Bronchial epithelial cell (primary cell): ENCODE results near the gene TENM4. TPM values are rescaled to one million over a fixed set of nuclear protein-coding genes. Genes with fewer than 3 reads are reported as not detected.

Experiments
- DNase-seq: peaks from one replicate; pipeline ENCODE4 v3.0.0-alpha.2; 2010; ENCODE audit warnings: low read depth
- FAIRE-seq: peaks from 2 replicates; lab custom pipeline; 2011; peaks lifted over from hg19 to GRCh38; lab: Jason Lieb, UNC
- H3K27me3 ChIP-seq: 2 replicates; pipeline ENCODE4 v1.5.1; 2011; ENCODE audit warnings: low read length; ENCODE audit not compliant: control insufficient read depth, insufficient read depth
- H3K36me3 ChIP-seq: 2 replicates; pipeline ENCODE4 v1.5.1; 2011; ENCODE audit warnings: low read length; ENCODE audit not compliant: control insufficient read depth, insufficient read depth
- H3K4me3 ChIP-seq: 2 replicates; pipeline ENCODE4 v1.5.1; 2011; ENCODE audit warnings: mild to moderate bottlenecking, low read depth, low read length, control low read depth
- CTCF ChIP-seq: IDR thresholded peaks from 2 replicates; pipeline ENCODE4 v1.5.1; 2011; ENCODE audit warnings: mild to moderate bottlenecking, moderate library complexity, low read length, control low read depth, inconsistent platforms; ENCODE audit not compliant: insufficient read depth, severe bottlenecking
- total RNA-seq: library from RNA; depleted of rRNA; stranded (reverse); fragments of >200 nt; gene quantifications from 2 replicates; pipeline ENCODE4 v1.2.1, GENCODE V29; 2014

TENM4 gene
- total RNA-seq, 1 donor from 2014 or later: 6.1 TPM

DNA sequence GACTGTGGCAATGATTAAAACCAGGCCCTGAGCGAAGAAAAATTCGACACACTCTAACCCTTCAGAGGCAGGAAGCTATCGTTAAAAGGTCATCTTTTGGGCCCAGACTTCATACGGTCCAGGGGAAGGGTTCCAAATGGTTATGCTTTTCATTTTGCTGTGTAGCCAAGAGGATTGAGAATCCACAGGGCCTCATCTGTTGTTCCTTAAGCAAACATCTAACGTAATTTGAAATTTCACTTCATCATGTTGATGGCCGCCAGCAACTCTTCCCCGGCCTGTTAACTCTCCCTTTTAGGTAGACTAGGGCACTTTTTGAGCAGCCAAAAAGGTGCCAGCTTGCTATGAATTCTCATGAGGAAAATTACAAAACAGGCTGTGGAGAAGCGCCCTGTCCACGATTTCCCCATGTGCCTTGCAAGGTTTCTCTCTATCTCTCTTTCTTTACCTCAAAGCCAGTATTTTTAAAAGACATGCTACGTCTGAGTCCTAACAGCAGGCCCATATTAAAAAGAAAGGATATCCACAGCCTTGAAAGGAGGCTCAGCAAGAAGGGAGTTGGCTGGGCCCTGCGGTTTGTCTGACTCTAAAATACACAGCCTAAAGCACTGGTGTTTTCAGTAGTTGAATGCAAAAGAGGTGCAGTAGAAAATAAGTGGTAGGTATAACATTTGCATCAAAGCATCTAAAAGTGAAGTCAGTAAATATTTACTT lies 509.9 kb downstream of the TENM4 start:
- H3K36me3 ChIP-seq: no peaks in the 10 kb centered on the region
- TF ChIP-seq CTCF: no peak
- H3K4me3 ChIP-seq: no peak overlapping the region
- H3K27me3 ChIP-seq: no peaks in the 10 kb centered on the region
- FAIRE-seq (no peak), DNase-seq (no peak)

DNA sequence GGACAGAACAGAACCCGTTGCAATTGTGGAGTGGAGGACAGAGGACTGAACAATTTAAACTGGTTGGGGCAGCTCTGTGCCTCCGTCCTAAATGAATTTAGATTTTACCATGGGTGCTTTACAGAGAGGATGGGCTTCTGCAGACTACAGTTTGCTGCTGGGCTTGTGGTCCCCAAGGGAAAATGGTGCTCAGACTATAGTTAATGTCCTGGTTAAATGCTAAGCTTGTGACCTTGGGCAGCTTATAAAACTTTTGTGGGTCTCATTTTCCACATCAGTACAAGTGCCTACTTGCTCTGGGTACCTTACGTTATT lies 511.0 kb downstream of the TENM4 start:
- DNase-seq (no peak), FAIRE-seq (no peak)
- H3K27me3 ChIP-seq: no peaks in the 10 kb centered on the region
- no peaks in the 10 kb centered on the region for H3K36me3 ChIP-seq
- TF ChIP-seq CTCF: no peak
- H3K4me3 ChIP-seq: no peak overlapping the region

GRCh38 chr11:78929207-78929905 lies 511.5 kb downstream of the TENM4 start:
- FAIRE-seq: no peak
- no peak for TF ChIP-seq CTCF

GRCh38 chr11:78927511-78927910 lies 513.3 kb downstream of the TENM4 start:
- no peak for TF ChIP-seq CTCF
- Histone ChIP-seq H3K4me3 (no peak overlapping the region), H3K36me3 (no peaks in the 10 kb centered on the region), H3K27me3 (no peaks in the 10 kb centered on the region)
- FAIRE-seq: no peak
- DNase-seq: no peak

More at GRCh38 chr11:78929207-78929905, 511.5 kb downstream of the TENM4 start:
- Histone ChIP-seq H3K27me3 (no peaks in the 10 kb centered on the region), H3K4me3 (no peak overlapping the region), H3K36me3 (no peaks in the 10 kb centered on the region)
- no peak for DNase-seq

DNA sequence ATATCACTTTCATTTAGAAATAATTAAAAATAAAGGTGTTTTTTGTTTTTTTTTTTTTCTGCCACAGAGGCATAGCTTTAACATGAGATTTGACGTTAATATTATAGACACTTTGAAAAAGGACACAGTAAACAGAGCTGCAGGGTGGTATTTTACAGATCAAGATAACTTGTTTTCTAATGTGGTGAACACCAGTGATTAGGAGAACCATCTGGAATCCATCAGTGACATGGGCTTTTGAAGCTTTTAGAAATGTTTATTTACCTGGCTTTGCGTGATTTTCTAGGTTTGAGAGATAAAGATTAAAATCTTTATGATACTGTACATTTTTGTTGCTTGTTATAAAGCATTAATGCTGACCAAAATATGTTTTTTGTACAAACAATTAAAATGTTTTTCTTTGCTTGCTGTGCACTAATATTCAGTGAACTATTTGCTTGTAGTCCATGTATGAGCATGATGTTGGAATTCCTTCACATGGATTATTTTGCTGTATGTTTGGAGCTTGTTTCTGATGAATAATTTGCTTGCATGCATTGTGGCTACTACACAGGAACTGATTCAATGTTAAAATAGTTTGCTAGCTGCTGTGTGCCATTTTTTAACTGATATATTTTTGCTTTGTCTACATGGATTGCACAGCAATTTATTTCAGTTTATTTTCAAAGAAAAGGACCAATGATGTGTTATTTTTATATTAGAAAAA lies 514.0 kb downstream of the TENM4 start:
- DNase-seq (no peak), FAIRE-seq (no peak)
- Histone ChIP-seq H3K4me3 (no peak overlapping the region), H3K27me3 (no peaks in the 10 kb centered on the region), H3K36me3 (no peaks in the 10 kb centered on the region)
- TF ChIP-seq CTCF: no peak
